ENCODE data around the gene VTA1. TPM values are rescaled to one million over a fixed set of nuclear protein-coding genes. Genes with fewer than 3 reads are reported as not detected.

The VTA1 gene
- total RNA-seq, 2 donors from 2014 or later: 26.4 to 37.3 TPM

GRCh38 chr6:142254513-142254912 is 107.5 kb downstream of the VTA1 start:
- Histone ChIP-seq H3K27ac (no peak overlapping the region), H3K4me1 (ENCODE audit: control insufficient read depth in 1 of 2, low read depth in 2 of 2) (peaks cover 13 to 20% of the 10 kb centered on the region in 2 donors), H3K9me3 (no peaks in the 10 kb centered on the region), H3K4me3 (no peak overlapping the region), H3K27me3 (replicated peaks; ENCODE audit: insufficient read depth) (no peaks in the 10 kb centered on the region), H3K36me3 (no peaks in the 10 kb centered on the region)
- ATAC-seq (ENCODE audit: insufficient number of reproducible peaks, low FRiP score, low read depth): no peak
- TF ChIP-seq, protein P1, sequence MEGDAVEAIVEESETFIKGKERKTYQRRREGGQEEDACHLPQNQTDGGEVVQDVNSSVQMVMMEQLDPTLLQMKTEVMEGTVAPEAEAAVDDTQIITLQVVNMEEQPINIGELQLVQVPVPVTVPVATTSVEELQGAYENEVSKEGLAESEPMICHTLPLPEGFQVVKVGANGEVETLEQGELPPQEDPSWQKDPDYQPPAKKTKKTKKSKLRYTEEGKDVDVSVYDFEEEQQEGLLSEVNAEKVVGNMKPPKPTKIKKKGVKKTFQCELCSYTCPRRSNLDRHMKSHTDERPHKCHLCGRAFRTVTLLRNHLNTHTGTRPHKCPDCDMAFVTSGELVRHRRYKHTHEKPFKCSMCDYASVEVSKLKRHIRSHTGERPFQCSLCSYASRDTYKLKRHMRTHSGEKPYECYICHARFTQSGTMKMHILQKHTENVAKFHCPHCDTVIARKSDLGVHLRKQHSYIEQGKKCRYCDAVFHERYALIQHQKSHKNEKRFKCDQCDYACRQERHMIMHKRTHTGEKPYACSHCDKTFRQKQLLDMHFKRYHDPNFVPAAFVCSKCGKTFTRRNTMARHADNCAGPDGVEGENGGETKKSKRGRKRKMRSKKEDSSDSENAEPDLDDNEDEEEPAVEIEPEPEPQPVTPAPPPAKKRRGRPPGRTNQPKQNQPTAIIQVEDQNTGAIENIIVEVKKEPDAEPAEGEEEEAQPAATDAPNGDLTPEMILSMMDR (IDR thresholded peaks at IDR 0.05): no peak
- DNase-seq (ENCODE audit: low spot score): no peak

DNA sequence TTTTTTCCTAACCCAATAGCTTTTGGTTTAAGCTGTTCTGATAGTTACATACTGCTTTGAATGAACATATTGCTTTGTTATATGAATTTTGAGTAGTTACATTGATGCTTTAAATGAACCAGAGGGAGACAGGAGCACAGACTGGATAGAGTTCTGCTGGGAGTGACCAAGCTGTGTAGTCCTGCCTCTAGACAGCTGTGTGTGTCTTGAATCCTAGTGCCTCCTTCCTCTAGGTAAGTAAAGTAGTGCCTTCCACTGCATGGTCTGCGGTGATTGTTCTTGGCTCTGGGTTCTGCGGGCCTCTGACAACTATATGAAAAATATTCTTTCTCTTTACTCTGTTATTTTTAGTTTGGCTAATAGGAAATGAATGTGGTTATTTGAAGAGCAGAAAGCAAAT is 108.7 kb downstream of the VTA1 start:
- H3K9me3 ChIP-seq: no peaks in the 10 kb centered on the region
- peak overlapping the region; percentile 45 for H3K4me3 ChIP-seq
- peak overlapping the region in 1 of 2 donors; percentile 48 for H3K27ac ChIP-seq
- H3K36me3 ChIP-seq: no peaks in the 10 kb centered on the region
- TF ChIP-seq, protein P1 (IDR thresholded peaks at IDR 0.05): no peak
- H3K27me3 ChIP-seq (replicated peaks; ENCODE audit: insufficient read depth): no peaks in the 10 kb centered on the region
- peaks cover 13 to 20% of the 10 kb centered on the region in 2 donors for H3K4me1 ChIP-seq (ENCODE audit: control insufficient read depth in 1 of 2, low read depth in 2 of 2)
- DNase-seq (ENCODE audit: low spot score): no peak
- no peak for ATAC-seq (ENCODE audit: insufficient number of reproducible peaks, low FRiP score, low read depth)

DNA sequence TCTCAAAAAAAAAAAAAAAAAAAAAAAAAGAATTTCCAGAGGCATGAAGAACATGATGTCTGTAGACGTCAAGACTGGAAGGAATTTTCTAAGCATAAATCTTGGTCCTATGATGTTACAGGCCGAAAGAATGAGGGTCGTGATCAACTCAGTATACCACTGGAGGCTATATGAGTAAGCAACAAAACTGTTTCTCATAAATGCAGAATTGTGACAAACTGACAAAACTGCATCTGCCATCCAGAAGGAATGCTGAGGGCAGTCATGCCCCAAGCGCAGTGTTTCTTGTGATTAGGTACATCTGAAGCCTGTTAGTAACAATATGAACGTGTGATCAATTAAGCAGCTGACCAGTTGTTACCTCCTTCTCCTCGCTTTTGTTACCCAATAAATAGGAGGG is 111.2 kb downstream of the VTA1 start:
- ATAC-seq (ENCODE audit: insufficient number of reproducible peaks, low FRiP score, low read depth): no peak
- TF ChIP-seq, protein P1 (IDR thresholded peaks at IDR 0.05): no peak
- H3K27me3 ChIP-seq (replicated peaks; ENCODE audit: insufficient read depth): no peaks in the 10 kb centered on the region
- peaks cover 13 to 20% of the 10 kb centered on the region in 2 donors for H3K4me1 ChIP-seq (ENCODE audit: control insufficient read depth in 1 of 2, low read depth in 2 of 2)
- peak overlapping the region in 1 of 2 donors; percentile 11 for H3K27ac ChIP-seq
- no peaks in the 10 kb centered on the region for H3K9me3 ChIP-seq
- H3K36me3 ChIP-seq: no peaks in the 10 kb centered on the region
- no peak for DNase-seq (ENCODE audit: low spot score)
- H3K4me3 ChIP-seq: no peak overlapping the region

DNA sequence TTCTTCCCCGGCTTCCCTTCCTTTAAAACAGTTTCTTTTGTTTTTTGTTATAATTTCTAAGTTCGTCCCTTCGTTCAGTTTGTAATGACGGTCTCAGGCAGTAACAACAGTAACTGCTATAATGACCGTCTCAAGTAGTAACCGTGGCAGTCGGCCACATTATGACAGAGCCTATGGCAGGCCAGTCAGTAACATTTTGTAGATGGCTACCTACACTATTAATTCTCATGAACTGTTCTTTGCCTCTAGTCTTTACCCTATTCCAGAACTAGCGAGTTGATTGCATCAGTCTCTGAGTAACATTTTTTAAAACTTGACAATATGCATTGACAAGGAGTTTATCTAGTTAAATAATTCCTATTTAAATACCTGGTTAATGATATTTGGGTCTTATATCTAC is 111.7 kb downstream of the VTA1 start:
- ATAC-seq (ENCODE audit: insufficient number of reproducible peaks, low FRiP score, low read depth) (no peak), DNase-seq (ENCODE audit: low spot score) (no peak)
- Histone ChIP-seq H3K27ac (peak overlapping the region in 1 of 2 donors; percentile 11), H3K36me3 (no peaks in the 10 kb centered on the region), H3K27me3 (replicated peaks; ENCODE audit: insufficient read depth) (no peaks in the 10 kb centered on the region), H3K4me1 (ENCODE audit: control insufficient read depth in 1 of 2, low read depth in 2 of 2) (peaks cover 13 to 20% of the 10 kb centered on the region in 2 donors), H3K4me3 (no peak overlapping the region), H3K9me3 (no peaks in the 10 kb centered on the region)
- TF ChIP-seq, protein P1 (IDR thresholded peaks at IDR 0.05): no peak

DNA sequence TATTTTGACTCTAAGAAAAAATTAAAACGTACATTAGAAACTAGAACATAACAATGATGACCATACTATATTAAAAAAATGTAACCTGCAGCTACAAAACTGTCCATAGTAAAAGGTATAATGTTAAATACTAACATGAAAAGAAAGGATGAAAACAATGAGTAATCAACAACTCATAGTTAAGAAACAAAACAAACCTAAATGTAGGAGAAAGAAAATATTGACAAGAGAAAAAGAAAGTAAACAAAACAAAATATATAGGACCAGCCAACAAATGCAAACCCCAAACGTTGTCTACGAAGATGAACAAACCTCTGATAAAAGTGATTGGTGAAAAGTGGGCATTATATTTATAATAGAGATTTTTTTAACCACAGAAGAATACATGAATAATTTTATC is 113.7 kb downstream of the VTA1 start:
- TF ChIP-seq, protein P1 (IDR thresholded peaks at IDR 0.05): no peak
- Histone ChIP-seq H3K27me3 (replicated peaks; ENCODE audit: insufficient read depth) (no peaks in the 10 kb centered on the region), H3K27ac (no peak overlapping the region), H3K4me1 (ENCODE audit: control insufficient read depth in 1 of 2, low read depth in 2 of 2) (peaks cover 13 to 18% of the 10 kb centered on the region in 2 donors), H3K9me3 (no peaks in the 10 kb centered on the region), H3K4me3 (no peak overlapping the region), H3K36me3 (no peaks in the 10 kb centered on the region)
- ATAC-seq (ENCODE audit: insufficient number of reproducible peaks, low FRiP score, low read depth) (no peak), DNase-seq (ENCODE audit: low spot score) (no peak)

All from thoracic aorta (tissue), 2 donors.